ENCODE measurements around the gene MCMBP.

MCMBP gene

GRCh38 chr10:119898577-119898976, 25.9 kb upstream of the MCMBP start:
- TF ChIP-seq ZNF600 (tag by site-specific recombination; IDR thresholded peaks at IDR 0.05) (peak; percentile 51; the same call in 1 of the 2 replicates), ZNF544 (tag by site-specific recombination; IDR thresholded peaks at IDR 0.05) (no peak)
- ChIA-PET CTCF (no interaction called here), POLR2A (no interaction called here)
- Histone ChIP-seq H3K27ac (ENCODE audit: extremely low read depth, low read depth, low read length) (no peak overlapping the region), H3K4me1 (ENCODE audit: control insufficient read depth, insufficient read depth, low read length) (peaks cover 27% of the 10 kb centered on the region), H3K4me3 (ENCODE audit: low read depth, low read length) (no peak overlapping the region), H3K9me3 (ENCODE audit: control insufficient read depth, insufficient read depth, low read depth, low read length) (no peaks in the 10 kb centered on the region), H3K36me3 (ENCODE audit: control insufficient read depth in 2 of 2, insufficient read depth in 1 of 2, low read length in 2 of 2) (peaks cover 42 to 52% of the 10 kb centered on the region in 2 experiments)

DNA sequence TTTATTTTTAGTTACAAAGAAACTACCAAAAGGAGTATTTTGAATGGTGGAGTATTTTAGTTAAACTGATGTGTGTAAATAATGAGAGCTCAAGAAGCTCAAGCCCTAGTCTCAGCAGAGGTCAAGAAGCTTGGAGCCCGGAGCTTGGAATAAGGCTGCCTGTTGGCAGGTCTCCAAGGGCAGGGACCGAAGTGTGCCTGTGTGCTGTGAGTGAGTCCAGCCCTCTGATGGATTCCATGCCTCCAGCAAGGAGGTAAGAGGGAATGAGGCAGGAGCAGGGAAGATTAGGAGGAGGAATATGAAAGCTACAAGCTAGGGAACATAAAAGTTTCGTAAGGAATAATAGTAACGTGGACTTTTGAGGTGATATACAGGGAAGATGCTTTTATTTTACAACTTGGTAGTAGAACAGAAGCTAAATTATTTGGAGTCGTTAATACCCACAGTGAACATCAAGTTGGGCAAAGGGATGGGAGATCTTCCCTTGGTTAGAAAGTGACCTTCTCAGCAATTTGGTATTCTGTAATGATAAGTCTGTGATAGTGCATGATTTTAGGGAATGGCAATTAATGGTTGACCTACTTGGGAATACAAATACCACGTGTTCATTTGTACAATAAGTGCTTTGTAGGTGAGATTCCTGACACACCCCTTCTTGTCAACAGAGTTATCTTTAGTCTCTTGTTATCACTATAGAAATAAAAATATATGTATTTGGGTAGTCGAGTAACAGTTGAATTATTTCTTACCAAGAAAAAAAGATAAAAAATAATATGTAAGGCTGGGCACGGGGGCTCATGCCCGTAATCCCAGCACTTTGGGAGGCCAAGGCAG, 24.5 kb upstream of the MCMBP start:
- peaks cover 27% of the 10 kb centered on the region for H3K4me1 ChIP-seq (ENCODE audit: control insufficient read depth, insufficient read depth, low read length)
- TF ChIP-seq ZNF169 (tag by site-specific recombination; IDR thresholded peaks at IDR 0.05) (no peak), PRDM1 (tag by site-specific recombination; IDR thresholded peaks at IDR 0.05) (peak; percentile 61; the same call in 1 of the 2 replicates), ZBTB17 (tag by site-specific recombination; IDR thresholded peaks at IDR 0.05) (peak; percentile 54), GLIS1 (tag by site-specific recombination; IDR thresholded peaks at IDR 0.05) (peak; percentile 34; the same call in 1 of the 2 replicates), PRDM6 (tag by site-specific recombination; IDR thresholded peaks at IDR 0.05) (peak; percentile 54; the same call in 1 of the 2 replicates), ZNF600 (tag by site-specific recombination; IDR thresholded peaks at IDR 0.05) (0 out of 2 replicates have a peak, but pooled peaks have one; percentile 25), ZBTB10 (tag by site-specific recombination; IDR thresholded peaks at IDR 0.05) (no peak)
- H3K9me3 ChIP-seq (ENCODE audit: control insufficient read depth, insufficient read depth, low read depth, low read length): no peaks in the 10 kb centered on the region
- H3K36me3 ChIP-seq (ENCODE audit: control insufficient read depth in 2 of 2, insufficient read depth in 1 of 2, low read length in 2 of 2): peaks cover 32 to 42% of the 10 kb centered on the region in 2 experiments
- ChIA-PET POLR2A (interaction anchor here (0.7 to 0.9 kb wide), 4 partner anchors 24 to 179 kb away, joined by 3 read pairs; partner anchors contain the start of gene MCMBP), CTCF (interaction anchor here (0.7 to 0.8 kb wide), 2 partner anchors 144 to 146 kb away, joined by 3 to 5 read pairs; no protein-coding TSS in a partner anchor)
- H3K4me3 ChIP-seq (ENCODE audit: low read depth, low read length): no peak overlapping the region
- no peak overlapping the region for H3K27ac ChIP-seq (ENCODE audit: extremely low read depth, low read depth, low read length)

GRCh38 chr10:119896061-119896655, 23.5 kb upstream of the MCMBP start:
- ChIA-PET CTCF (interaction anchor here (0.7 kb wide), 1 partner anchor 591 kb away, joined by 3 read pairs; no protein-coding TSS in a partner anchor), POLR2A (interaction anchor here (0.8 to 0.9 kb wide), 2 partner anchors 23 to 59 kb away, joined by 3 read pairs; partner anchors contain the start of gene MCMBP)
- TF ChIP-seq, protein P1, sequence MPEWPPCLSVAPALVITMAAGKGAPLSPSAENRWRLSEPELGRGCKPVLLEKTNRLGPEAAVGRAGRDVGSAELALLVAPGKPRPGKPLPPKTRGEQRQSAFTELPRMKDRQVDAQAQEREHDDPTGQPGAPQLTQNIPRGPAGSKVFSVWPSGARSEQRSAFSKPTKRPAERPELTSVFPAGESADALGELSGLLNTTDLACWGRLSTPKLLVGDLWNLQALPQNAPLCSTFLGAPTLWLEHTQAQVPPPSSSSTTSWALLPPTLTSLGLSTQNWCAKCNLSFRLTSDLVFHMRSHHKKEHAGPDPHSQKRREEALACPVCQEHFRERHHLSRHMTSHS (tag by site-specific recombination; IDR thresholded peaks at IDR 0.05): no peak
- TF ChIP-seq PRDM2 (tag by site-specific recombination; IDR thresholded peaks at IDR 0.05; ENCODE audit: borderline replicate concordance) (no peak), ZNF513 (tag by site-specific recombination; IDR thresholded peaks at IDR 0.05) (no peak), ELK4 (IDR thresholded peaks at IDR 0.05; ENCODE audit: borderline replicate concordance, low read depth, low read length) (no peak)
- Histone ChIP-seq H3K9me3 (ENCODE audit: control insufficient read depth, insufficient read depth, low read depth, low read length) (no peaks in the 10 kb centered on the region), H3K36me3 (ENCODE audit: control insufficient read depth in 2 of 2, insufficient read depth in 1 of 2, low read length in 2 of 2) (peaks cover 22 to 40% of the 10 kb centered on the region in 2 experiments), H3K4me3 (ENCODE audit: low read depth, low read length) (no peak overlapping the region), H3K27ac (ENCODE audit: extremely low read depth, low read depth, low read length) (peak overlapping the region; percentile 37; the same call in 1 of the 2 replicates), H3K4me1 (ENCODE audit: control insufficient read depth, insufficient read depth, low read length) (peaks cover 27% of the 10 kb centered on the region)

Measured in HEK293 (cell line).